Measurements from ENCODE around the gene ZNF2. TPM values are rescaled to one million over a fixed set of nuclear protein-coding genes. Genes with fewer than 3 reads are reported as not detected.

The ZNF2 gene
- total and polyA plus RNA-seq, 11 donors = 1.2 to 5.9 (median 3.4) TPM

DNA sequence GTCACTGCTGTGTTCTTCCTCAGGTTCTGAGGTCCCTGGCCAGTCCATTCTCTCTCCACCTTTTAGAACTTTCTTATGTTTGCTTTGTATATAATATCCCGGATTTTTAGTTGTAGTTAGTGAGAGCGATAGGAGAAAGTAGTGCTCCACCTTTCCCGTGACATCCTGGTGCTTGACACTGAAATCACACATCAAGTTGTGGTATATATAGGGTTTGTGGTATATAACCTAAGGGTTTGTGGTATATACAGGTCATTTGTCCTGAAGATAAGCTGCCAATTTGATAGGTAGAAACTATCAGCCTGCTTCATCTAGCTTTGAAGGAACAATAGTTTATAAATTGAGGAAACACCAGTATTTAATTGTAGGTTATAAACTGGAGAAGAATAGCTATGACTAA, 54.8 kb downstream of the ZNF2 start:
- H3K4me1 ChIP-seq = no peaks in the 10 kb centered on the region
- WGBS, 4 donors = 96 to 100% (median 97%) methylated on average over 3 of the region's 3 CpGs
- H3K27me3 ChIP-seq = no peaks in the 10 kb centered on the region
- TF ChIP-seq POLR2A (IDR thresholded peaks at IDR 0.05) = no peak
- no peak for TF ChIP-seq CTCF (IDR thresholded peaks at IDR 0.05)
- H3K9me3 ChIP-seq = peaks cover 6 to 100% (median 89%) of the 10 kb centered on the region in 12 donors
- intact Hi-C loops (cut with DNase I) = no loop called here
- peaks cover 0 to 66% (median 2%) of the 10 kb centered on the region in 9 donors for H3K36me3 ChIP-seq
- no peak overlapping the region for H3K4me3 ChIP-seq
- ATAC-seq (no peak), DNase-seq (no peak)
- no peak overlapping the region for H3K27ac ChIP-seq

GRCh38 chr2:95225658-95226057, 60.0 kb downstream of the ZNF2 start:
- no peak for ATAC-seq
- peaks cover 0 to 15% (median 0%) of the 10 kb centered on the region in 9 donors for H3K36me3 ChIP-seq

GRCh38 chr2:95231723-95232122, 66.1 kb downstream of the ZNF2 start:
- peaks cover 0 to 89% (median 7%) of the 10 kb centered on the region in 12 donors for H3K9me3 ChIP-seq
- H3K4me1 ChIP-seq = no peaks in the 10 kb centered on the region
- H3K27me3 ChIP-seq = no peaks in the 10 kb centered on the region
- no peak overlapping the region for H3K4me3 ChIP-seq
- ATAC-seq (peak in 1 of 4 donors; percentile 44), DNase-seq (peak in 2 of 5 donors; percentile 40)
- intact Hi-C loops (cut with DNase I) = loop anchor here (1.0 to 10.0 kb wide), 6 partner anchors 81 to 86 kb away; no protein-coding TSS in a partner anchor
- H3K36me3 ChIP-seq = no peaks in the 10 kb centered on the region
- 62 to 67% (median 63%) methylated on average over 3 of the region's 3 CpGs for WGBS, 4 donors
- no peak overlapping the region for H3K27ac ChIP-seq
- TF ChIP-seq CTCF (IDR thresholded peaks at IDR 0.05) (peak; percentile 33 to 64 (median 52)), POLR2A (IDR thresholded peaks at IDR 0.05) (no peak)

More at GRCh38 chr2:95225658-95226057, 60.0 kb downstream of the ZNF2 start:
- TF ChIP-seq CTCF (IDR thresholded peaks at IDR 0.05) = no peak
- no peak for TF ChIP-seq POLR2A (IDR thresholded peaks at IDR 0.05)
- H3K27ac ChIP-seq = no peak overlapping the region
- intact Hi-C loops (cut with DNase I) = no loop called here
- H3K9me3 ChIP-seq = peaks cover 0 to 92% (median 40%) of the 10 kb centered on the region in 12 donors
- no peak for DNase-seq
- no peaks in the 10 kb centered on the region for H3K4me1 ChIP-seq
- H3K4me3 ChIP-seq = no peak overlapping the region
- no peaks in the 10 kb centered on the region for H3K27me3 ChIP-seq

- no peak for TF ChIP-seq CTCF (IDR thresholded peaks at IDR 0.05)
- no peaks in the 10 kb centered on the region for H3K4me1 ChIP-seq
- H3K36me3 ChIP-seq = no peaks in the 10 kb centered on the region
- ATAC-seq (peak in 1 of 4 donors; percentile 15), DNase-seq (no peak)
- no peaks in the 10 kb centered on the region for H3K27me3 ChIP-seq
- 85 to 100% (median 91%) methylated on average over 1 of the region's 1 CpG for WGBS, 4 donors
- H3K9me3 ChIP-seq = peaks cover 0 to 92% (median 7%) of the 10 kb centered on the region in 12 donors
- no peak overlapping the region for H3K4me3 ChIP-seq
- intact Hi-C loops (cut with DNase I) = loop anchor here in 7 of 10 donors (1.0 to 10.0 kb wide), 4 partner anchors 80 to 85 kb away; no protein-coding TSS in a partner anchor
- H3K27ac ChIP-seq = no peak overlapping the region
These were observed 66.6 kb downstream of the ZNF2 start for GRCh38 chr2:95232232-95232631.

Other genes starting within 250 kb of the ZNF2 start
- gene MAL, start 140.1 kb upstream of the ZNF2 start, total RNA-seq = 10 to 100 TPM in 2 of 9 donors, 1 to 10 TPM in 6, under 1 TPM in 1; 0.97 to 12.7 (median 3.5) TPM
- 1 to 10 TPM; 2.3 to 8.4 TPM for gene MAL, start 140.1 kb upstream of the ZNF2 start, polyA plus RNA-seq
- 10 to 100 TPM; 52.4 to 80.0 (median 69.7) TPM for gene MRPS5, start 44.0 kb upstream of the ZNF2 start, total RNA-seq
- 100 to 1,000 TPM in 1 of 2 donors, 10 to 100 TPM in 1; 95.9 to 116 TPM for gene MRPS5, start 44.0 kb upstream of the ZNF2 start, polyA plus RNA-seq
- 10 to 100 TPM in 6 of 9 donors, 1 to 10 TPM in 3; 6.1 to 16.8 (median 11.2) TPM for gene ZNF514, start 6.0 kb upstream of the ZNF2 start, total RNA-seq
- 10 to 100 TPM in 1 of 2 donors, 1 to 10 TPM in 1; 7.4 to 11.9 TPM for gene ZNF514, start 6.0 kb upstream of the ZNF2 start, polyA plus RNA-seq
- gene ZNF892, start 41.7 kb downstream of the ZNF2 start, total RNA-seq = 1 to 10 TPM; 2.0 to 4.9 (median 3.7) TPM
- gene ZNF892, start 41.7 kb downstream of the ZNF2 start, polyA plus RNA-seq = 1 to 10 TPM; 1.2 to 1.3 TPM
- 1 to 10 TPM in 5 of 9 donors, under 1 TPM in 4; 0.36 to 1.9 (median 1.1) TPM for gene PROM2, start 108.6 kb downstream of the ZNF2 start, total RNA-seq
- gene PROM2, start 108.6 kb downstream of the ZNF2 start, polyA plus RNA-seq = 1 to 10 TPM in 1 of 2 donors, under 1 TPM in 1; 0.35 to 1.4 TPM
- gene KCNIP3, start 131.5 kb downstream of the ZNF2 start, total RNA-seq = 1 to 10 TPM; 2.7 to 8.3 (median 4.0) TPM
- 1 to 10 TPM; 2.7 to 4.3 TPM for gene KCNIP3, start 131.5 kb downstream of the ZNF2 start, polyA plus RNA-seq
- gene FAHD2A, start 236.9 kb downstream of the ZNF2 start, total RNA-seq = 10 to 100 TPM; 26.2 to 51.7 (median 34.6) TPM
- 10 to 100 TPM; 31.5 to 37.6 TPM for gene FAHD2A, start 236.9 kb downstream of the ZNF2 start, polyA plus RNA-seq

All from heart left ventricle (tissue), 16 donors.